ENCODE results near the gene MAP1B.

The MAP1B gene

GRCh38 chr5:72256536-72256935 lies 149.3 kb downstream of the MAP1B start:
- no peak for DNase-seq
